Uterus (tissue), 2 donors: Measurements from ENCODE around the gene ZFYVE21.

Experiments used
- CTCF ChIP-seq, 4 experiments: fragments of 200-600 bp in 2 of 4; fragments of 450-650 bp in 2 of 4; sonication (generic) in 2 of 4; IDR thresholded peaks; one replicate each; pipeline ENCODE4 v1.5.1; 2016 to 2019; ENCODE audit warnings: antibody characterized with exemption in 4 of 4, mild to moderate bottlenecking in 2 of 4, moderate library complexity in 1 of 4
- POLR2A ChIP-seq, 2 donors: fragments of 450-650 bp; IDR thresholded peaks; one replicate each; pipeline ENCODE4 v1.6.1; 2016; ENCODE audit warnings: antibody characterized with exemption in 2 of 2, mild to moderate bottlenecking in 1 of 2, moderate library complexity in 1 of 2

- no peak for TF ChIP-seq CTCF (IDR thresholded peaks at IDR 0.05)
- TF ChIP-seq POLR2A (IDR thresholded peaks at IDR 0.05) = no peak
Measured at GRCh38 chr14:103738166-103738565, 22.6 kb downstream of the ZFYVE21 start.
